Mesothelial cell of epicardium (in vitro differentiated cells): ENCODE results near the gene ULK4. TPM values are rescaled to one million over a fixed set of nuclear protein-coding genes. Genes with fewer than 3 reads are reported as not detected.

ENCODE experiments used
- DNase-seq, 2 experiments: peaks; one replicate each; pipeline ENCODE4 v3.0.0; 2021; ENCODE audit warnings: low spot score in 2 of 2; ENCODE audit not compliant: unreplicated experiment in 2 of 2
- H3K27ac Mint-ChIP-seq: 2 replicates; pipeline ENCODE4 v1.8.0; 2021; ENCODE audit warnings: mixed read lengths
- H3K27me3 Mint-ChIP-seq: 2 replicates; pipeline ENCODE4 v1.8.0; 2021; ENCODE audit warnings: low read depth, mixed read lengths
- H3K36me3 Mint-ChIP-seq: 2 replicates; pipeline ENCODE4 v1.8.0; 2021; ENCODE audit warnings: mixed read lengths
- H3K4me1 Mint-ChIP-seq: 2 replicates; pipeline ENCODE4 v1.8.0; 2021; ENCODE audit warnings: mixed read lengths
- H3K4me3 Mint-ChIP-seq: 2 replicates; pipeline ENCODE4 v1.8.0; 2021; ENCODE audit warnings: mild to moderate bottlenecking, moderate library complexity, mixed read lengths
- H3K9me3 Mint-ChIP-seq: 2 replicates; pipeline ENCODE4 v1.8.0; 2021; ENCODE audit warnings: mixed read lengths
- total RNA-seq: library from RNA; stranded (reverse); gene quantifications from 3 replicates; pipeline ENCODE4 v1.2.1, GENCODE V29; 2021
- TF ChIP-seq, protein P1 (sequence below): fragments of 200-600 bp; sonication (generic); IDR thresholded peaks from one replicate; pipeline ENCODE4 v1.5.0; 2021; ENCODE audit warnings: antibody characterized with exemption; ENCODE audit not compliant: unreplicated experiment

The ULK4 gene
- total RNA-seq, 1 donor from 2014 or later, result 10.7 TPM

GRCh38 chr3:41356775-41357174, 605.1 kb downstream of the ULK4 start:
- peaks cover 7% of the 10 kb centered on the region for H3K9me3 Mint-ChIP-seq
- H3K27me3 Mint-ChIP-seq, result no peaks in the 10 kb centered on the region
- no peak overlapping the region for H3K27ac Mint-ChIP-seq
- no peak overlapping the region for H3K4me3 Mint-ChIP-seq
- H3K36me3 Mint-ChIP-seq, result no peaks in the 10 kb centered on the region
- H3K4me1 Mint-ChIP-seq, result no peaks in the 10 kb centered on the region
- no peak for DNase-seq
- TF ChIP-seq, protein P1, sequence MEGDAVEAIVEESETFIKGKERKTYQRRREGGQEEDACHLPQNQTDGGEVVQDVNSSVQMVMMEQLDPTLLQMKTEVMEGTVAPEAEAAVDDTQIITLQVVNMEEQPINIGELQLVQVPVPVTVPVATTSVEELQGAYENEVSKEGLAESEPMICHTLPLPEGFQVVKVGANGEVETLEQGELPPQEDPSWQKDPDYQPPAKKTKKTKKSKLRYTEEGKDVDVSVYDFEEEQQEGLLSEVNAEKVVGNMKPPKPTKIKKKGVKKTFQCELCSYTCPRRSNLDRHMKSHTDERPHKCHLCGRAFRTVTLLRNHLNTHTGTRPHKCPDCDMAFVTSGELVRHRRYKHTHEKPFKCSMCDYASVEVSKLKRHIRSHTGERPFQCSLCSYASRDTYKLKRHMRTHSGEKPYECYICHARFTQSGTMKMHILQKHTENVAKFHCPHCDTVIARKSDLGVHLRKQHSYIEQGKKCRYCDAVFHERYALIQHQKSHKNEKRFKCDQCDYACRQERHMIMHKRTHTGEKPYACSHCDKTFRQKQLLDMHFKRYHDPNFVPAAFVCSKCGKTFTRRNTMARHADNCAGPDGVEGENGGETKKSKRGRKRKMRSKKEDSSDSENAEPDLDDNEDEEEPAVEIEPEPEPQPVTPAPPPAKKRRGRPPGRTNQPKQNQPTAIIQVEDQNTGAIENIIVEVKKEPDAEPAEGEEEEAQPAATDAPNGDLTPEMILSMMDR, result no peak

GRCh38 chr3:41352510-41352909, 609.4 kb downstream of the ULK4 start:
- no peaks in the 10 kb centered on the region for H3K27me3 Mint-ChIP-seq
- DNase-seq, result no peak
- H3K27ac Mint-ChIP-seq, result no peak overlapping the region
- TF ChIP-seq, protein P1, result no peak
- no peaks in the 10 kb centered on the region for H3K36me3 Mint-ChIP-seq
- peaks cover 2% of the 10 kb centered on the region for H3K4me1 Mint-ChIP-seq
- H3K9me3 Mint-ChIP-seq, result no peaks in the 10 kb centered on the region
- no peak overlapping the region for H3K4me3 Mint-ChIP-seq

DNA sequence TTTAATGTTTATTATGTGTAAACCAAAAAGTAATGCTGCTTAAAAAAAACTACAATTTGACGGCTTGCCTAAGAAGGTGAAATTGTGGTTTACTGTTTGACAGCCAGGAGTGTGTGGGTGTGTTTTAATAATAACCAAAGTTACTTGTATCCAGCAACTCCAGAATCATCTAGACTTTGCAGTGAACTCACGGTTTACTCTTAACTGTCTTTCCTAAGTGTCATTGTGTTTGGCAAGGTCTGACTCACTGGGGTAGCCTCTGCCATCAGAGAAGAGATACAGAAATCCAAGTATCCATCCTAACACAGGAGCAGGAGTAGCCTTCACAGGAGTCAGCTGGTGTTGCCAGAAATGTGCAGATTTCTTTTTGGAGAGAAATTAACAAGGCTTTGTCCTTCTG, 611.5 kb downstream of the ULK4 start:
- H3K27ac Mint-ChIP-seq, result no peak overlapping the region
- H3K27me3 Mint-ChIP-seq, result no peaks in the 10 kb centered on the region
- TF ChIP-seq, protein P1, result no peak
- no peak for DNase-seq
- peaks cover 13% of the 10 kb centered on the region for H3K4me1 Mint-ChIP-seq
- H3K4me3 Mint-ChIP-seq, result no peak overlapping the region
- no peaks in the 10 kb centered on the region for H3K36me3 Mint-ChIP-seq
- H3K9me3 Mint-ChIP-seq, result no peaks in the 10 kb centered on the region

DNA sequence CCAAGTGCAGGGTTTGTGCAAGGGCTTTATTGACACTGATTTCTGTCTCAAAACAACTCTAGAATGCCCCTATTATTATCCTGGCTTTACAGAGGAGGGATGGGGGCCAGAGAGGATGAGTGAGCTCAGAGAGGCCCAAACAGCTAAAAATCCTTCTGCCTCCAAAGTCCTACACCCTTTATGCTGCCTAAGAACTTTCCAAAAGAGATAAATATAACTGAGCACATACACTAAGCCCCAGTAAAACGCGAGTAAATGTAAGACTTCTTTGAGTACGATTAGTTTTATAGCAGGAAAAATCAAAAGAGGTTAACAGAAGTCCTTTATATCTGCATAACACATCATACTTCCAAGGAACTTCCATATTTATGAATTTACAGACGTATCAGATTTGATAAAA, 613.5 kb downstream of the ULK4 start:
- Mint-ChIP-seq H3K9me3 (peaks cover 12% of the 10 kb centered on the region), H3K27ac (no peak overlapping the region), H3K4me3 (no peak overlapping the region), H3K27me3 (no peaks in the 10 kb centered on the region), H3K4me1 (peaks cover 13% of the 10 kb centered on the region), H3K36me3 (peaks cover 5% of the 10 kb centered on the region)
- TF ChIP-seq, protein P1, result no peak
- DNase-seq, result no peak

DNA sequence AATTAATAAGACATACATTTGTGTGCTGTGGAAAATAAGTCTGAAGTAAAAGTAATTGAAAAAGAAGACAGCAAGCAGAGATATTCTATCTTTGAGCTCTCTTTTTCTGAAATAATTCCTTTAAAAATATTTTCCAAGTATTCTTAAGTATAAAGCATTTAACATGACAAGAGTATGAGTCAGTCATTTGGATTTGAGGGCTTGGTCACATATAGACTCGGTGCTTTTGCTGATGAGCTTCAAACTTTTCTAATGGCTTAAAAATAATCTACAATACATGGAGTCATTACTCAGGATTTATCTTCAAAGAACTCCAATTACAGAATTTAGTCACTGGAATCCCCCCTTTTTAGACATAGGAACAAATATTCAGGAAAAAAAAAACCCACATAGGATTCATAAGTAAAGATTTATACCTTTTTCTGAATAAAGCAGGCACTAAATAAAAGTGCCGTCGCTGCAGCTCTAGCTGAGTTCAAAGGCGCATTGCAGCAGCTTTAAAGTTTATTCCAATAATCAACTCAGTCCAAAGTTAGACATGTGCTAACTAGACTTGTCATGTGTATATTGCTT, 615.1 kb downstream of the ULK4 start:
- H3K4me1 Mint-ChIP-seq, result peaks cover 13% of the 10 kb centered on the region
- TF ChIP-seq, protein P1, result no peak
- H3K36me3 Mint-ChIP-seq, result peaks cover 5% of the 10 kb centered on the region
- H3K9me3 Mint-ChIP-seq, result peaks cover 17% of the 10 kb centered on the region
- no peak for DNase-seq
- no peak overlapping the region for H3K27ac Mint-ChIP-seq
- no peaks in the 10 kb centered on the region for H3K27me3 Mint-ChIP-seq
- H3K4me3 Mint-ChIP-seq, result no peak overlapping the region

- H3K4me1 Mint-ChIP-seq, result peaks cover 13% of the 10 kb centered on the region
- H3K36me3 Mint-ChIP-seq, result peaks cover 5% of the 10 kb centered on the region
- H3K27ac Mint-ChIP-seq, result no peak overlapping the region
- H3K27me3 Mint-ChIP-seq, result no peaks in the 10 kb centered on the region
- H3K9me3 Mint-ChIP-seq, result peaks cover 17% of the 10 kb centered on the region
- H3K4me3 Mint-ChIP-seq, result no peak overlapping the region
- TF ChIP-seq, protein P1, result no peak
- no peak for DNase-seq
Measured at GRCh38 chr3:41345788-41346187, 616.1 kb downstream of the ULK4 start.
